WTC11 (cell line): ENCODE data around the gene TTLL5. TPM values are rescaled to one million over a fixed set of nuclear protein-coding genes. Genes with fewer than 3 reads are reported as not detected.

ENCODE experiments used
- ATAC-seq: fragments of 200-7000 bp; cut with Tn5 transposase; 2 replicates; pipeline ENCODE4 v1.10.0; 2021; ENCODE audit warnings: mild to moderate bottlenecking, moderate library complexity
- CTCF ChIA-PET: fragments of 300-600 bp; sonication (Branson Sonifier 250); formaldehyde crosslinking; loops from one replicate; lab custom pipeline; 2021; ENCODE audit warnings: antibody characterized with exemption; lab: Charles Lee
- POLR2A ChIA-PET: fragments of 350-600 bp; sonication (Branson Sonifier 250); formaldehyde crosslinking; loops from one replicate; lab custom pipeline; 2021; ENCODE audit warnings: antibody characterized with exemption; lab: Charles Lee
- DNase-seq: peaks from one replicate; pipeline ENCODE4 v3.0.0; 2021; ENCODE audit warnings: low spot score
- H3K27ac Mint-ChIP-seq: 2 replicates; pipeline ENCODE4 v1.8.0; 2021; ENCODE audit warnings: mixed read lengths
- H3K27me3 Mint-ChIP-seq: 2 replicates; pipeline ENCODE4 v1.8.0; 2021; ENCODE audit warnings: low read depth, mild to moderate bottlenecking, moderate library complexity, mixed read lengths
- H3K36me3 Mint-ChIP-seq: 2 replicates; pipeline ENCODE4 v1.8.0; 2021; ENCODE audit warnings: mixed read lengths
- H3K4me1 Mint-ChIP-seq: 2 replicates; pipeline ENCODE4 v1.8.0; 2022; ENCODE audit warnings: mixed read lengths
- H3K4me3 Mint-ChIP-seq: 2 replicates; pipeline ENCODE4 v1.8.0; 2021; ENCODE audit warnings: mild to moderate bottlenecking, moderate library complexity, mixed read lengths
- H3K9me3 Mint-ChIP-seq: 2 replicates; pipeline ENCODE4 v1.8.0; 2021; ENCODE audit warnings: mixed read lengths
- CTCF ChIP-seq: fragments of 200-600 bp; IDR thresholded peaks from 2 replicates; pipeline ENCODE4 v1.8.0; 2022; ENCODE audit warnings: antibody characterized with exemption
- E2F4 ChIP-seq: sonication (generic); formaldehyde crosslinking; IDR thresholded peaks from 2 replicates; pipeline ENCODE4 v1.8.1; 2022; ENCODE audit warnings: low read depth, mild to moderate bottlenecking, moderate library complexity, missing genetic modification reagents, borderline replicate concordance
- JAZF1 ChIP-seq: fragments of 250-450 bp; sonication (Bioruptor Pico); IDR thresholded peaks from 2 replicates; pipeline ENCODE4 v1.9.0; 2021; ENCODE audit warnings: moderate library complexity, mild to moderate bottlenecking, inconsistent platforms
- MXD4 ChIP-seq: fragments of 250-450 bp; sonication (Bioruptor Pico); IDR thresholded peaks from 2 replicates; pipeline ENCODE4 v1.8.0; 2021; ENCODE audit warnings: mild to moderate bottlenecking, moderate library complexity, borderline replicate concordance
- MYBL2 ChIP-seq: sonication (generic); formaldehyde crosslinking; IDR thresholded peaks from 2 replicates; pipeline ENCODE4 v1.8.1; 2023; ENCODE audit warnings: mild to moderate bottlenecking, moderate library complexity, missing genetic modification reagents
- NFYB ChIP-seq: sonication (generic); formaldehyde crosslinking; conservative IDR thresholded peaks from 2 replicates; pipeline ENCODE4 v1.8.0; 2022; ENCODE audit warnings: low read depth, missing genetic modification reagents
- NR1H2 ChIP-seq: sonication (generic); formaldehyde crosslinking; IDR thresholded peaks from 2 replicates; pipeline ENCODE4 v1.9.0; 2021; ENCODE audit warnings: mild to moderate bottlenecking, moderate library complexity, missing genetic modification reagents
- NR3C1 ChIP-seq: sonication (generic); formaldehyde crosslinking; conservative IDR thresholded peaks from 2 replicates; pipeline ENCODE4 v1.8.1; 2023; ENCODE audit warnings: low read depth, mild to moderate bottlenecking, missing genetic modification reagents
- PREB ChIP-seq: sonication (generic); formaldehyde crosslinking; IDR thresholded peaks from 2 replicates; pipeline ENCODE4 v1.8.1; 2022; ENCODE audit warnings: mild to moderate bottlenecking, missing genetic modification reagents, moderate library complexity, borderline replicate concordance
- PRRX2 ChIP-seq: fragments of 250-450 bp; sonication (Bioruptor Pico); IDR thresholded peaks from 2 replicates; pipeline ENCODE4 v1.8.0; 2021; ENCODE audit warnings: mild to moderate bottlenecking
- RELA ChIP-seq: sonication (generic); formaldehyde crosslinking; IDR thresholded peaks from 2 replicates; pipeline ENCODE4 v1.8.1; 2022; ENCODE audit warnings: missing genetic modification reagents, mild to moderate bottlenecking, borderline replicate concordance
- SMAD4 ChIP-seq: sonication (generic); formaldehyde crosslinking; IDR thresholded peaks from 2 replicates; pipeline ENCODE4 v1.8.0; 2022; ENCODE audit warnings: mild to moderate bottlenecking, missing genetic modification reagents
- STAT6 ChIP-seq: sonication (generic); formaldehyde crosslinking; conservative IDR thresholded peaks from 2 replicates; pipeline ENCODE4 v1.8.1; 2023; ENCODE audit warnings: mild to moderate bottlenecking, low read depth, missing genetic modification reagents, moderate library complexity
- TEAD4 ChIP-seq: sonication (generic); formaldehyde crosslinking; IDR thresholded peaks from 2 replicates; pipeline ENCODE4 v1.8.0; 2022; ENCODE audit warnings: mild to moderate bottlenecking, missing genetic modification reagents
- ZMAT4 ChIP-seq: fragments of 250-450 bp; sonication (Bioruptor Pico); IDR thresholded peaks from 2 replicates; pipeline ENCODE4 v1.9.0; 2021; ENCODE audit warnings: mild to moderate bottlenecking
- ZNF263 ChIP-seq: sonication (generic); formaldehyde crosslinking; IDR thresholded peaks from 2 replicates; pipeline ENCODE4 v1.8.1; 2022; ENCODE audit warnings: low read depth, mild to moderate bottlenecking, moderate library complexity, missing genetic modification reagents
- ZNF416 ChIP-seq: fragments of 250-450 bp; sonication (Bioruptor Pico); IDR thresholded peaks from 2 replicates; pipeline ENCODE4 v1.9.0; 2021; ENCODE audit warnings: mild to moderate bottlenecking, inconsistent platforms
- ZNF425 ChIP-seq: fragments of 250-450 bp; sonication (Bioruptor Pico); conservative IDR thresholded peaks from 2 replicates; pipeline ENCODE4 v1.9.0; 2021; ENCODE audit warnings: mild to moderate bottlenecking
- ZNF532 ChIP-seq: fragments of 250-450 bp; sonication (Bioruptor Pico); IDR thresholded peaks from 2 replicates; pipeline ENCODE4 v1.9.0; 2021; ENCODE audit warnings: mild to moderate bottlenecking, borderline replicate concordance
- ZSCAN18 ChIP-seq: fragments of 250-450 bp; sonication (Bioruptor Pico); IDR thresholded peaks from 2 replicates; pipeline ENCODE4 v2.1.2; 2022; ENCODE audit warnings: mild to moderate bottlenecking, moderate library complexity
- total RNA-seq: library from RNA; stranded (reverse); gene quantifications from 3 replicates; pipeline ENCODE4 v1.2.3, GENCODE V29; 2021

Gene TTLL5
- total RNA-seq, 1 experiment from 2014 or later: 39.6 TPM

GRCh38 chr14:75781096-75781495, 120.0 kb downstream of the TTLL5 start:
- ATAC-seq (no peak), DNase-seq (no peak)
- Mint-ChIP-seq H3K9me3 (peaks cover 11% of the 10 kb centered on the region), H3K4me1 (no peaks in the 10 kb centered on the region), H3K4me3 (no peak overlapping the region), H3K27me3 (no peaks in the 10 kb centered on the region), H3K36me3 (peaks cover 38% of the 10 kb centered on the region), H3K27ac (no peak overlapping the region)
- ChIA-PET POLR2A (no interaction called here), CTCF (interaction anchor here (0.6 kb wide), 1 partner anchor 866 kb away, joined by 3 read pairs; no protein-coding TSS in a partner anchor)
- TF ChIP-seq TEAD4 (CRISPR knock-in tag): no peak
- TF ChIP-seq RELA (CRISPR knock-in tag): no peak
- TF ChIP-seq ZNF425 (CRISPR knock-in tag): no peak
- no peak for TF ChIP-seq NR1H2 (CRISPR knock-in tag)
- TF ChIP-seq NFYB (CRISPR knock-in tag): no peak
- no peak for TF ChIP-seq SMAD4
- TF ChIP-seq STAT6 (CRISPR knock-in tag): no peak
- no peak for TF ChIP-seq JAZF1
- no peak for TF ChIP-seq ZSCAN18 (CRISPR knock-in tag)
- TF ChIP-seq MXD4: no peak
- TF ChIP-seq CTCF: no peak
- no peak for TF ChIP-seq NR3C1
- no peak for TF ChIP-seq MYBL2 (CRISPR knock-in tag)
- no peak for TF ChIP-seq ZNF263 (CRISPR knock-in tag)

GRCh38 chr14:75783184-75783583, 122.1 kb downstream of the TTLL5 start:
- no peak overlapping the region for H3K4me3 Mint-ChIP-seq
- TF ChIP-seq PREB (CRISPR knock-in tag): no peak
- no peak for TF ChIP-seq PRRX2 (CRISPR knock-in tag)
- no peak for TF ChIP-seq ZNF416 (CRISPR knock-in tag)
- TF ChIP-seq E2F4 (CRISPR knock-in tag): no peak
- TF ChIP-seq ZNF532: no peak
- TF ChIP-seq ZMAT4 (CRISPR knock-in tag): no peak

More at GRCh38 chr14:75783184-75783583, 122.1 kb downstream of the TTLL5 start:
- Mint-ChIP-seq H3K27ac (no peak overlapping the region), H3K4me1 (no peaks in the 10 kb centered on the region), H3K9me3 (peaks cover 11% of the 10 kb centered on the region), H3K27me3 (no peaks in the 10 kb centered on the region), H3K36me3 (peaks cover 37% of the 10 kb centered on the region)
- ATAC-seq (no peak), DNase-seq (no peak)
- ChIA-PET CTCF (no interaction called here), POLR2A (no interaction called here)
